H9 (cell line): ENCODE measurements around the gene MED8. TPM values are rescaled to one million over a fixed set of nuclear protein-coding genes. Genes with fewer than 3 reads are reported as not detected.

ENCODE experiments used
- DNase-seq: peaks from one replicate; pipeline ENCODE4 v3.0.0-alpha.2; 2017
- H2AFZ ChIP-seq: one replicate; pipeline ENCODE4 v1.6.1; 2013; ENCODE audit warnings: mild to moderate bottlenecking, low read length, control low read depth, moderate library complexity
- H2AK5ac ChIP-seq: 2 replicates; pipeline ENCODE4 v1.6.1; 2013; ENCODE audit warnings: low read length, control low read depth, mixed read lengths; ENCODE audit not compliant: insufficient read length
- H2BK120ac ChIP-seq: one replicate; pipeline ENCODE4 v1.6.1; 2013; ENCODE audit warnings: low read depth, mild to moderate bottlenecking, low read length, control low read depth, inconsistent platforms; ENCODE audit not compliant: poor library complexity, severe bottlenecking
- H2BK12ac ChIP-seq: 2 replicates; pipeline ENCODE4 v1.6.1; 2013; ENCODE audit warnings: low read length, control low read depth, mixed read lengths, low read depth; ENCODE audit not compliant: insufficient read length
- H2BK15ac ChIP-seq: 2 replicates; pipeline ENCODE4 v1.6.1; 2013; ENCODE audit warnings: low read depth, low read length, control low read depth
- H2BK20ac ChIP-seq: one replicate; pipeline ENCODE4 v1.6.1; 2013; ENCODE audit warnings: low read depth, mild to moderate bottlenecking, low read length, control low read depth, inconsistent platforms; ENCODE audit not compliant: poor library complexity, severe bottlenecking
- H2BK5ac ChIP-seq: 2 replicates; pipeline ENCODE4 v1.6.1; 2013; ENCODE audit warnings: low read length, control low read depth, mixed read lengths; ENCODE audit not compliant: insufficient read length
- H3K14ac ChIP-seq: 2 replicates; pipeline ENCODE4 v1.6.1; 2013; ENCODE audit warnings: low read length, control low read depth; ENCODE audit not compliant: insufficient read depth
- H3K18ac ChIP-seq: 2 replicates; pipeline ENCODE4 v1.6.1; 2013; ENCODE audit warnings: low read depth, mild to moderate bottlenecking, mixed read lengths, low read length, control low read depth; ENCODE audit not compliant: insufficient read length
- H3K23ac ChIP-seq: 2 replicates; pipeline ENCODE4 v1.6.1; 2013; ENCODE audit warnings: low read length, control low read depth, mixed read lengths, low read depth; ENCODE audit not compliant: insufficient read length
- H3K23me2 ChIP-seq: 2 replicates; pipeline ENCODE4 v1.6.1; 2013; ENCODE audit warnings: low read depth, mild to moderate bottlenecking, mixed read lengths, low read length, control low read depth; ENCODE audit not compliant: insufficient read length, poor library complexity, severe bottlenecking
- H3K27ac ChIP-seq: 2 replicates; pipeline ENCODE4 v1.5.1; 2013; ENCODE audit warnings: low read length, control low read depth, mixed read lengths, low read depth; ENCODE audit not compliant: insufficient read length
- H3K27me3 ChIP-seq: 2 replicates; pipeline ENCODE4 v1.6.1; 2013; ENCODE audit warnings: low read length, control low read depth, inconsistent platforms; ENCODE audit not compliant: insufficient read depth
- H3K4ac ChIP-seq: 2 replicates; pipeline ENCODE4 v1.6.1; 2013; ENCODE audit warnings: low read depth, mild to moderate bottlenecking, control low read depth, inconsistent platforms, low read length, moderate library complexity
- H3K4me1 ChIP-seq: 2 replicates; pipeline ENCODE4 v1.6.1; 2013; ENCODE audit warnings: low read length, control low read depth, inconsistent platforms; ENCODE audit not compliant: insufficient read depth
- H3K4me2 ChIP-seq: 2 replicates; pipeline ENCODE4 v1.6.1; 2013; ENCODE audit warnings: low read length, control low read depth, mixed read lengths; ENCODE audit not compliant: insufficient read length, insufficient read depth
- H3K56ac ChIP-seq: 2 replicates; pipeline ENCODE4 v1.6.1; 2013; ENCODE audit warnings: low read depth, mild to moderate bottlenecking, mixed read lengths, low read length, control low read depth; ENCODE audit not compliant: insufficient read length
- H3K79me1 ChIP-seq: 2 replicates; pipeline ENCODE4 v1.6.1; 2013; ENCODE audit warnings: low read depth, mild to moderate bottlenecking, moderate library complexity, low read length, control low read depth, inconsistent platforms; ENCODE audit not compliant: insufficient read depth, poor library complexity, severe bottlenecking
- H3K79me2 ChIP-seq: 2 replicates; pipeline ENCODE4 v1.6.1; 2013; ENCODE audit warnings: low read length, control low read depth, inconsistent platforms; ENCODE audit not compliant: insufficient read depth
- H3K9ac ChIP-seq: 2 replicates; pipeline ENCODE4 v1.6.1; 2013; ENCODE audit warnings: low read length, control low read depth, mixed read lengths; ENCODE audit not compliant: insufficient read length; ENCODE audit errors: extremely low read depth
- H3K9me3 ChIP-seq: one replicate; pipeline ENCODE4 v1.6.1; 2013; ENCODE audit warnings: low read depth, low read length, inconsistent platforms; ENCODE audit not compliant: control insufficient read depth
- H3T11ph ChIP-seq: one replicate; pipeline ENCODE4 v1.6.1; 2013; ENCODE audit warnings: mild to moderate bottlenecking, low read length, control low read depth, inconsistent platforms
- H4K20me1 ChIP-seq: one replicate; pipeline ENCODE4 v1.6.1; 2013; ENCODE audit not compliant: control insufficient read depth, insufficient read length, insufficient read depth
- H4K5ac ChIP-seq: 2 replicates; pipeline ENCODE4 v1.6.1; 2013; ENCODE audit warnings: low read depth, mild to moderate bottlenecking, mixed read lengths, low read length, control low read depth; ENCODE audit not compliant: insufficient read length
- H4K8ac ChIP-seq: replicated peaks from 2 replicates; pipeline ENCODE4 v1.6.1; 2013; ENCODE audit warnings: low read length, control low read depth, mixed read lengths, low read depth; ENCODE audit not compliant: insufficient read length
- H4K91ac ChIP-seq: 2 replicates; pipeline ENCODE4 v1.6.1; 2013; ENCODE audit warnings: low read depth, mild to moderate bottlenecking, moderate library complexity, mixed read lengths, low read length, control low read depth; ENCODE audit not compliant: insufficient read length
- H3K27ac Mint-ChIP-seq, 3 experiments: 2 replicates in 2 of 3; 3 replicates in 1 of 3; pipeline ENCODE4 v1.8.0; 2020 to 2021; ENCODE audit warnings: mixed read lengths in 3 of 3, mild to moderate bottlenecking in 1 of 3, moderate library complexity in 1 of 3
- H3K27me3 Mint-ChIP-seq: 2 replicates; pipeline ENCODE4 v1.8.0; 2021; ENCODE audit warnings: low read depth, mild to moderate bottlenecking, moderate library complexity, mixed read lengths
- H3K36me3 Mint-ChIP-seq, 3 experiments: 2 replicates in 2 of 3; 3 replicates in 1 of 3; pipeline ENCODE4 v1.8.0; 2020 to 2021; ENCODE audit warnings: low read depth in 3 of 3, mixed read lengths in 3 of 3; ENCODE audit not compliant: insufficient read depth in 1 of 3
- H3K4me1 Mint-ChIP-seq, 2 experiments: 2 replicates each; pipeline ENCODE4 v1.8.0; 2020; ENCODE audit warnings: mixed read lengths in 2 of 2
- H3K4me3 Mint-ChIP-seq, 2 experiments: 2 replicates in 1 of 2; 3 replicates in 1 of 2; pipeline ENCODE4 v1.8.0; 2020 to 2021; ENCODE audit warnings: mild to moderate bottlenecking in 2 of 2, mixed read lengths in 2 of 2, moderate library complexity in 1 of 2
- H3K9me3 Mint-ChIP-seq, 2 experiments: 2 replicates in 1 of 2; 3 replicates in 1 of 2; pipeline ENCODE4 v1.8.0; 2020; ENCODE audit warnings: mild to moderate bottlenecking in 2 of 2, mixed read lengths in 2 of 2, moderate library complexity in 1 of 2
- CTCF ChIP-seq: fragments of 200-600 bp; sonication (generic); conservative IDR thresholded peaks from 3 replicates; pipeline ENCODE4 v1.8.0; 2021; ENCODE audit warnings: antibody characterized with exemption, mild to moderate bottlenecking
- WGBS: extraction: QIAGEN DNeasy Blood & Tissue Kit; methylation state at CpG from one replicate; pipeline ENCODE4 v1.1.7; 2013; ENCODE audit warnings: missing lambda C conversion rate, low lambda C conversion rate, mixed read lengths; ENCODE audit not compliant: insufficient read length; ENCODE audit errors: extremely low coverage; 5-methylcytosine and 5-hydroxymethylcytosine counted together
- total RNA-seq: library from RNA; stranded (reverse); gene quantifications from 2 replicates; pipeline ENCODE4 v1.2.1, GENCODE V29; 2021

The MED8 gene
- total RNA-seq, 1 experiment from 2014 or later, result 23.0 TPM

- H2AFZ ChIP-seq, result no peak overlapping the region
- no peak overlapping the region for H3K4me2 ChIP-seq
- H3K56ac ChIP-seq, result no peak overlapping the region
- H3K27ac ChIP-seq, result no peak overlapping the region
- no peak for TF ChIP-seq CTCF
- Mint-ChIP-seq H3K27ac (no peak overlapping the region), H3K4me1 (no peaks in the 10 kb centered on the region), H3K4me3 (no peak overlapping the region), H3K36me3 (peaks cover 4 to 40% (median 23%) of the 10 kb centered on the region in 3 experiments; a peak in 6 of 7 replicates), H3K27me3 (no peaks in the 10 kb centered on the region), H3K9me3 (no peaks in the 10 kb centered on the region)
- no CpG with 5 or more reads among the region's 8 CpGs for WGBS
- no peak overlapping the region for H3K4ac ChIP-seq
- H3T11ph ChIP-seq, result no peak overlapping the region
- H3K9me3 ChIP-seq, result no peaks in the 10 kb centered on the region
- no peak overlapping the region for H2BK15ac ChIP-seq
- no peaks in the 10 kb centered on the region for H4K20me1 ChIP-seq
- no peak overlapping the region for H2BK120ac ChIP-seq
- H4K8ac ChIP-seq, result no peak overlapping the region
- no peaks in the 10 kb centered on the region for H3K4me1 ChIP-seq
- H2BK12ac ChIP-seq, result no peak overlapping the region
- H4K5ac ChIP-seq, result no peak overlapping the region
- H3K79me2 ChIP-seq, result no peaks in the 10 kb centered on the region
- no peaks in the 10 kb centered on the region for H3K27me3 ChIP-seq
- H2BK5ac ChIP-seq, result no peak overlapping the region
- no peak overlapping the region for H3K18ac ChIP-seq
- H3K79me1 ChIP-seq, result no peaks in the 10 kb centered on the region
- no peak overlapping the region for H2BK20ac ChIP-seq
- H3K9ac ChIP-seq, result no peak overlapping the region
- no peak overlapping the region for H2AK5ac ChIP-seq
- no peak overlapping the region for H3K14ac ChIP-seq
- H3K23me2 ChIP-seq, result no peaks in the 10 kb centered on the region
- no peak for DNase-seq
- no peak overlapping the region for H3K23ac ChIP-seq
- no peak overlapping the region for H4K91ac ChIP-seq
Observed at GRCh38 chr1:43438576-43438952, 49.0 kb upstream of the MED8 start.
